Panc1 (cell line): ENCODE results near the gene CSTB. TPM values are rescaled to one million over a fixed set of nuclear protein-coding genes. Genes with fewer than 3 reads are reported as not detected.

ENCODE experiments used
- ATAC-seq: fragments of 200-7000 bp; cut with Tn5 transposase; 2 replicates; pipeline ENCODE4 v1.9.1; 2020; ENCODE audit warnings: mild to moderate bottlenecking, moderate library complexity
- BruUV-seq: library from RNA; stranded (reverse); fragments of 400-500 nt; replicated peaks from 2 replicates; lab custom pipeline; 2021; lab: Mats Ljungman, UMichigan
- CTCF ChIA-PET: fragments of 300-600 bp; sonication (Branson Sonifier 250); formaldehyde crosslinking; loops from one replicate; lab custom pipeline; 2022; ENCODE audit warnings: antibody characterized with exemption; lab: Charles Lee
- POLR2A ChIA-PET: fragments of 300-600 bp; sonication (Branson Sonifier 250); formaldehyde crosslinking; loops from one replicate; lab custom pipeline; 2022; ENCODE audit warnings: antibody characterized with exemption; lab: Charles Lee
- DNase-seq: peaks from one replicate; pipeline ENCODE4 v3.0.0-alpha.2; 2010; ENCODE audit warnings: low read depth, low spot score
- H3K27ac ChIP-seq: 2 replicates; pipeline ENCODE4 v1.5.1; 2011; ENCODE audit warnings: mild to moderate bottlenecking, low read length, inconsistent platforms
- H3K27me3 ChIP-seq: fragments of 200-500 bp; sonication (Bioruptor generic); 2 replicates; pipeline ENCODE4 v1.6.0; 2014; ENCODE audit warnings: low read length, inconsistent platforms; ENCODE audit not compliant: control insufficient read depth, insufficient read depth
- H3K36me3 ChIP-seq: fragments of 200-500 bp; sonication (Bioruptor generic); 2 replicates; pipeline ENCODE4 v1.5.1; 2014; ENCODE audit warnings: inconsistent platforms, mild to moderate bottlenecking, low read length, moderate library complexity; ENCODE audit not compliant: control insufficient read depth, insufficient read depth
- H3K4me1 ChIP-seq: 2 replicates; pipeline ENCODE4 v1.5.1; 2011; ENCODE audit warnings: inconsistent platforms, mild to moderate bottlenecking, low read length, moderate library complexity; ENCODE audit not compliant: control insufficient read depth, insufficient read depth
- H3K4me3 ChIP-seq, 2 experiments: 2 replicates each; pipeline ENCODE4 v1.5.1; 2011 to 2012; ENCODE audit warnings: low read depth in 2 of 2, low read length in 2 of 2, mild to moderate bottlenecking in 2 of 2, inconsistent platforms in 1 of 2, moderate library complexity in 1 of 2
- H3K9me3 ChIP-seq: fragments of 200-500 bp; sonication (Bioruptor generic); 2 replicates; pipeline ENCODE4 v1.5.1; 2014; ENCODE audit warnings: low read depth, mild to moderate bottlenecking, inconsistent platforms, low read length, moderate library complexity; ENCODE audit not compliant: control insufficient read depth, insufficient read depth
- CTCF ChIP-seq: fragments of 450-650 bp; IDR thresholded peaks from 2 replicates; pipeline ENCODE4 v1.5.1; 2017; ENCODE audit warnings: mild to moderate bottlenecking
- POLR2AphosphoS5 ChIP-seq: IDR thresholded peaks from 2 replicates; pipeline ENCODE4 v1.6.1; 2012; ENCODE audit warnings: mild to moderate bottlenecking, low read depth, low read length, moderate library complexity
- REST ChIP-seq, 2 experiments: IDR thresholded peaks; 2 replicates each; pipeline ENCODE4 v1.6.1; 2011 to 2012; ENCODE audit warnings: low read depth in 2 of 2, control low read depth in 1 of 2, low read length in 1 of 2, mild to moderate bottlenecking in 1 of 2, moderate library complexity in 1 of 2; ENCODE audit not compliant: insufficient read depth in 1 of 2
- SIN3A ChIP-seq: IDR thresholded peaks from 2 replicates; pipeline ENCODE4 v1.6.1; 2012; ENCODE audit warnings: low read depth, mild to moderate bottlenecking, low read length, moderate library complexity, borderline replicate concordance; ENCODE audit not compliant: insufficient read depth
- TCF7L2 ChIP-seq: IDR thresholded peaks from 2 replicates; pipeline ENCODE4 v1.6.1; 2011; ENCODE audit warnings: mild to moderate bottlenecking, low read depth, low read length, inconsistent platforms
- in situ Hi-C: cut with HindIII; loops from 2 replicates; pipeline ENCODE4 v1.10.0; 2016; ENCODE audit warnings: low sequenced_read_pairs, low pct_unique_long_range_greater_than_20kb
- intact Hi-C: fragments of 100-400 bp; cut with micrococcal nuclease; formaldehyde crosslinking; loops from one replicate; pipeline ENCODE4 v1.10.0; 2022; ENCODE audit not compliant: unreplicated experiment
- total RNA-seq: library from RNA; stranded (reverse); gene quantifications from one replicate; pipeline ENCODE4 v1.2.1, GENCODE V29; 2021; ENCODE audit not compliant: unreplicated experiment

Gene CSTB
- total RNA-seq, 1 experiment from 2014 or later = 72.5 TPM

- peak overlapping the region; percentile 68 for H3K27ac ChIP-seq
- no peaks in the 10 kb centered on the region for H3K9me3 ChIP-seq
- no peaks in the 10 kb centered on the region for H3K27me3 ChIP-seq
- no TSS peak for BruUV-seq
- ATAC-seq (no peak), DNase-seq (no peak)
- H3K4me1 ChIP-seq = peaks cover 66% of the 10 kb centered on the region
- ChIA-PET POLR2A (interaction anchor here (0.6 kb wide), 1 partner anchor 54 kb away, joined by 5 read pairs; no protein-coding TSS in a partner anchor), CTCF (no interaction called here)
- H3K4me3 ChIP-seq = no peak overlapping the region
- TF ChIP-seq SIN3A = no peak
- intact Hi-C loops = no loop called here
- in situ Hi-C loops = no loop called here
- H3K36me3 ChIP-seq = no peaks in the 10 kb centered on the region
Measured at GRCh38 chr21:43734131-43734927, 41.8 kb downstream of the CSTB start.

- DNase-seq (no peak), ATAC-seq (no peak)
- no peaks in the 10 kb centered on the region for H3K27me3 ChIP-seq
- H3K9me3 ChIP-seq = no peaks in the 10 kb centered on the region
- H3K36me3 ChIP-seq = no peaks in the 10 kb centered on the region
- peaks cover 69% of the 10 kb centered on the region for H3K4me1 ChIP-seq
- ChIA-PET CTCF (no interaction called here), POLR2A (no interaction called here)
- peak overlapping the region; percentile 63 for H3K27ac ChIP-seq
- intact Hi-C loops = no loop called here
- H3K4me3 ChIP-seq = no peak overlapping the region
- BruUV-seq = no TSS peak
- no peak for TF ChIP-seq SIN3A
- TF ChIP-seq POLR2AphosphoS5 = no peak
- TF ChIP-seq REST (IDR thresholded peaks at IDR 0.05; ENCODE audit: insufficient read depth in 1 of 2, low read depth in 2 of 2, low read length in 1 of 2) = no peak
- in situ Hi-C loops = no loop called here
Measured at GRCh38 chr21:43733529-43734071, 42.5 kb downstream of the CSTB start.

- no peak for ATAC-seq
- intact Hi-C loops = no loop called here
- no TSS peak for BruUV-seq
Measured at GRCh38 chr21:43733060-43733459, 43.0 kb downstream of the CSTB start.

More at GRCh38 chr21:43733060-43733459, 43.0 kb downstream of the CSTB start:
- H3K4me1 ChIP-seq = peaks cover 70% of the 10 kb centered on the region
- no peak overlapping the region for H3K4me3 ChIP-seq
- ChIA-PET POLR2A (interaction anchor here (0.5 kb wide), 1 partner anchor 41 kb away, joined by 4 read pairs; no protein-coding TSS in a partner anchor), CTCF (interaction anchor here (0.6 kb wide), 2 partner anchors 22 to 25 kb away, joined by 4 read pairs; no protein-coding TSS in a partner anchor)
- H3K36me3 ChIP-seq = no peaks in the 10 kb centered on the region
- no peak for DNase-seq
- H3K27ac ChIP-seq = peak overlapping the region; percentile 86
- in situ Hi-C loops = no loop called here
- TF ChIP-seq REST (IDR thresholded peaks at IDR 0.05; ENCODE audit: insufficient read depth in 1 of 2, low read depth in 2 of 2, low read length in 1 of 2) (no peak), SIN3A (no peak), POLR2AphosphoS5 (no peak), TCF7L2 (no peak), CTCF (no peak)
- no peaks in the 10 kb centered on the region for H3K9me3 ChIP-seq
- no peaks in the 10 kb centered on the region for H3K27me3 ChIP-seq
